Fibroblast of lung (primary cell): Measurements from ENCODE around the gene KREMEN1. TPM values are rescaled to one million over a fixed set of nuclear protein-coding genes. Genes with fewer than 3 reads are reported as not detected.

Experiments
- DNase-seq, 2 donors: peaks; one replicate each; pipeline versions ENCODE4 v3.0.0 to v3.0.0-alpha.2; 2010; ENCODE audit warnings: low read depth in 2 of 2
- H2AFZ ChIP-seq: 2 replicates; pipeline ENCODE4 v1.5.1; 2012; ENCODE audit warnings: low read length, control low read depth, inconsistent platforms
- H3K27ac ChIP-seq: 2 replicates; pipeline ENCODE4 v1.5.1; 2011; ENCODE audit warnings: low read length, control low read depth; ENCODE audit not compliant: insufficient read depth
- H3K27me3 ChIP-seq: 2 replicates; pipeline ENCODE4 v1.5.1; 2011; ENCODE audit warnings: mild to moderate bottlenecking, low read length; ENCODE audit not compliant: control insufficient read depth, insufficient read depth
- H3K36me3 ChIP-seq: 2 replicates; pipeline ENCODE4 v1.5.1; 2011; ENCODE audit warnings: low read length; ENCODE audit not compliant: control insufficient read depth, insufficient read depth
- H3K4me1 ChIP-seq: 2 replicates; pipeline ENCODE4 v1.5.1; 2011; ENCODE audit warnings: low read length; ENCODE audit not compliant: control insufficient read depth, insufficient read depth; ENCODE audit errors: extremely low read depth
- H3K4me2 ChIP-seq: 2 replicates; pipeline ENCODE4 v1.5.1; 2011; ENCODE audit warnings: low read length, control low read depth; ENCODE audit not compliant: insufficient read depth; ENCODE audit errors: extremely low read depth
- H3K4me3 ChIP-seq, 4 experiments: fragments of 200-600 bp in 1 of 4; sonication (generic) in 1 of 4; replicated peaks in 1 of 4; 2 replicates each; pipeline ENCODE4 v1.5.1; 2011 to 2016; ENCODE audit warnings: low read length in 4 of 4, low read depth in 3 of 4, mild to moderate bottlenecking in 3 of 4, control low read depth in 2 of 4, inconsistent platforms in 1 of 4, mixed read lengths in 1 of 4; ENCODE audit not compliant: insufficient read depth in 1 of 4; ENCODE audit errors: control extremely low read depth in 1 of 4
- H3K79me2 ChIP-seq: 2 replicates; pipeline ENCODE4 v1.5.1; 2012; ENCODE audit warnings: mild to moderate bottlenecking, low read length, inconsistent platforms; ENCODE audit not compliant: control insufficient read depth, insufficient read depth
- H3K9ac ChIP-seq: 2 replicates; pipeline ENCODE4 v1.5.1; 2011; ENCODE audit warnings: mild to moderate bottlenecking, low read length, control low read depth; ENCODE audit not compliant: insufficient read depth
- H3K9me3 ChIP-seq: 2 replicates; pipeline ENCODE4 v1.5.1; 2012; ENCODE audit warnings: low read depth, low read length; ENCODE audit not compliant: control insufficient read depth, insufficient read depth
- H4K20me1 ChIP-seq: 2 replicates; pipeline ENCODE4 v1.5.1; 2011; ENCODE audit warnings: low read length; ENCODE audit not compliant: control insufficient read depth, insufficient read depth; ENCODE audit errors: extremely low read depth
- CTCF ChIP-seq, 2 donors: IDR thresholded peaks in 1 of 2; conservative IDR thresholded peaks in 1 of 2; 1 replicate in 1 of 2; 2 replicates in 1 of 2; pipeline ENCODE4 v1.5.1; 2011 to 2012; ENCODE audit warnings: low read length in 2 of 2, control low read depth in 1 of 2, inconsistent platforms in 1 of 2, low read depth in 1 of 2, mild to moderate bottlenecking in 1 of 2
- EZH2 ChIP-seq: IDR thresholded peaks from 2 replicates; pipeline ENCODE4 v1.5.1; 2012; ENCODE audit warnings: low read length, control low read depth, mild to moderate bottlenecking; ENCODE audit errors: missing control alignments
- polyA plus RNA-seq, 2 donors: library from polyadenylated mRNA; depleted of rRNA in 1 of 2; stranded (reverse) in 1 of 2; unstranded in 1 of 2; fragments of >200 nt; gene quantifications; 2 replicates each; pipeline ENCODE4 v1.2.1, GENCODE V29; 2011 to 2012; ENCODE audit warnings: missing spikeins in 1 of 2
- total RNA-seq: library from RNA; depleted of rRNA; stranded (reverse); fragments of >200 nt; gene quantifications from 2 replicates; pipeline ENCODE4 v1.2.1, GENCODE V29; 2014

Gene KREMEN1
- total and polyA plus RNA-seq, 2 donors (not counting 1 experiment from before 2014, with no cell fraction given): 7.0 to 12.9 TPM

GRCh38 chr22:29074276-29074772 is 1.5 kb downstream of the KREMEN1 start:
- no peak overlapping the region for H3K27ac ChIP-seq
- H3K79me2 ChIP-seq: no peaks in the 10 kb centered on the region
- peaks cover 3% of the 10 kb centered on the region for H3K27me3 ChIP-seq
- no peak overlapping the region for H3K9ac ChIP-seq
- peak overlapping the region; percentile 52 to 74 (median 66) for H3K4me3 ChIP-seq
- DNase-seq: no peak
- H3K36me3 ChIP-seq: no peaks in the 10 kb centered on the region
- peaks cover 3% of the 10 kb centered on the region for H3K4me1 ChIP-seq
- TF ChIP-seq EZH2 (no peak), CTCF (conservative IDR thresholded peaks at IDR 0.05 in 1 of 2, IDR thresholded peaks at IDR 0.05 in 1 of 2; ENCODE audit: low read depth in 1 of 2, low read length in 2 of 2) (no peak)
- H3K9me3 ChIP-seq: no peaks in the 10 kb centered on the region
- peak overlapping the region; percentile 21 for H2AFZ ChIP-seq
- no peaks in the 10 kb centered on the region for H4K20me1 ChIP-seq
- peak overlapping the region; percentile 75 for H3K4me2 ChIP-seq

- Histone ChIP-seq H3K9ac (no peak overlapping the region), H3K4me2 (no peak overlapping the region), H3K27me3 (no peaks in the 10 kb centered on the region), H2AFZ (no peak overlapping the region), H3K79me2 (no peaks in the 10 kb centered on the region), H3K9me3 (no peaks in the 10 kb centered on the region), H3K4me3 (no peak overlapping the region), H3K36me3 (no peaks in the 10 kb centered on the region), H4K20me1 (no peaks in the 10 kb centered on the region), H3K27ac (no peak overlapping the region), H3K4me1 (peaks cover 3% of the 10 kb centered on the region)
- no peak for DNase-seq
- no peak for TF ChIP-seq CTCF (conservative IDR thresholded peaks at IDR 0.05 in 1 of 2, IDR thresholded peaks at IDR 0.05 in 1 of 2; ENCODE audit: low read depth in 1 of 2, low read length in 2 of 2)
These were observed 5.4 kb downstream of the KREMEN1 start for GRCh38 chr22:29078036-29078868.

GRCh38 chr22:29078869-29079207 is 6.0 kb downstream of the KREMEN1 start:
- H3K79me2 ChIP-seq: no peaks in the 10 kb centered on the region
- no peaks in the 10 kb centered on the region for H3K36me3 ChIP-seq
- no peak overlapping the region for H2AFZ ChIP-seq
- no peaks in the 10 kb centered on the region for H3K27me3 ChIP-seq
- H3K4me2 ChIP-seq: no peak overlapping the region
- H3K9me3 ChIP-seq: no peaks in the 10 kb centered on the region
- H4K20me1 ChIP-seq: no peaks in the 10 kb centered on the region
- no peaks in the 10 kb centered on the region for H3K4me1 ChIP-seq
- no peak overlapping the region for H3K27ac ChIP-seq
- no peak overlapping the region for H3K9ac ChIP-seq
- no peak for TF ChIP-seq EZH2
- no peak for TF ChIP-seq CTCF (conservative IDR thresholded peaks at IDR 0.05 in 1 of 2, IDR thresholded peaks at IDR 0.05 in 1 of 2; ENCODE audit: low read depth in 1 of 2, low read length in 2 of 2)
- no peak for DNase-seq
- no peak overlapping the region for H3K4me3 ChIP-seq
